B cell (primary cell): ENCODE data around the gene OFD1. TPM values are rescaled to one million over a fixed set of nuclear protein-coding genes. Genes with fewer than 3 reads are reported as not detected.

Experiments used
- ATAC-seq: fragments of 200-7000 bp; cut with Tn5 transposase; one replicate; pipeline ENCODE4 v1.10.0; 2021; ENCODE audit warnings: low read depth, mild to moderate bottlenecking, moderate number of reproducible peaks, moderate library complexity
- CTCF ChIA-PET: fragments of 350-600 bp; sonication (Branson Sonifier 250); formaldehyde crosslinking; loops from one replicate; lab custom pipeline; 2021; ENCODE audit warnings: antibody characterized with exemption, inconsistent platforms; lab: Charles Lee
- POLR2A ChIA-PET: fragments of 350-600 bp; sonication (Branson Sonifier 250); formaldehyde crosslinking; loops from one replicate; lab custom pipeline; 2021; ENCODE audit warnings: antibody characterized with exemption; lab: Charles Lee
- DNase-seq: peaks from one replicate; pipeline ENCODE4 v3.0.0; 2013
- H2AFZ ChIP-seq: 2 replicates; pipeline ENCODE4 v1.6.1; 2012; ENCODE audit warnings: mild to moderate bottlenecking, low read depth, low read length; ENCODE audit not compliant: insufficient read depth, poor library complexity, severe bottlenecking
- H3K27ac ChIP-seq, 2 donors: 1 replicate in 1 of 2; 2 replicates in 1 of 2; pipeline ENCODE4 v1.5.1; 2012 to 2013; ENCODE audit warnings: low read length in 2 of 2, mild to moderate bottlenecking in 2 of 2, moderate library complexity in 1 of 2
- H3K27me3 ChIP-seq, 4 experiments: fragments of 200-600 bp in 1 of 4; sonication (generic) in 1 of 4; replicated peaks in 1 of 4; 1 replicate in 2 of 4; 2 replicates in 2 of 4; pipeline versions ENCODE4 v1.6.1 to v1.7.0; 2013 to 2016; ENCODE audit warnings: low read length in 3 of 4, mild to moderate bottlenecking in 2 of 4, mixed read lengths in 1 of 4, moderate library complexity in 1 of 4; ENCODE audit not compliant: insufficient read depth in 4 of 4, control insufficient read depth in 3 of 4; ENCODE audit errors: control extremely low read depth in 1 of 4
- H3K36me3 ChIP-seq, 2 experiments: replicated peaks in 1 of 2; 1 replicate in 1 of 2; 2 replicates in 1 of 2; pipeline versions ENCODE4 v1.6.1 to v1.7.1; 2013; ENCODE audit warnings: low read length in 1 of 2; ENCODE audit not compliant: insufficient read depth in 2 of 2, control insufficient read depth in 1 of 2; ENCODE audit errors: control extremely low read depth in 1 of 2, extremely low read depth in 1 of 2
- H3K4me1 ChIP-seq, 2 donors: fragments of 200-600 bp in 1 of 2; sonication (generic) in 1 of 2; 1 replicate in 1 of 2; 2 replicates in 1 of 2; pipeline versions ENCODE4 v1.5.1 to v1.6.1; 2013 to 2017; ENCODE audit warnings: low read length in 2 of 2; ENCODE audit not compliant: control insufficient read depth in 2 of 2, insufficient read depth in 2 of 2
- H3K4me2 ChIP-seq: replicated peaks from 2 replicates; pipeline ENCODE3; 2012; ENCODE audit warnings: mild to moderate bottlenecking, low read depth, low read length; ENCODE audit not compliant: poor library complexity, severe bottlenecking
- H3K4me3 ChIP-seq, 5 experiments: fragments of 200-600 bp in 1 of 5; sonication (generic) in 1 of 5; 1 replicate in 3 of 5; 2 replicates in 2 of 5; pipeline versions ENCODE4 v1.5.1 to v1.7.0; 2011 to 2016; ENCODE audit warnings: low read length in 4 of 5, mild to moderate bottlenecking in 4 of 5, low read depth in 2 of 5, control low read depth in 1 of 5, moderate library complexity in 1 of 5; ENCODE audit not compliant: insufficient read depth in 1 of 5; ENCODE audit errors: control extremely low read depth in 1 of 5, extremely low read depth in 1 of 5
- H3K79me2 ChIP-seq: fragments of 200-600 bp; sonication (generic); one replicate; pipeline ENCODE4 v1.6.0; 2016; ENCODE audit warnings: low read length; ENCODE audit not compliant: control insufficient read depth, insufficient read depth
- H3K9ac ChIP-seq: fragments of 200-600 bp; sonication (generic); 2 replicates; pipeline ENCODE4 v1.6.1; 2017; ENCODE audit warnings: mild to moderate bottlenecking, low read length, moderate library complexity
- H3K9me3 ChIP-seq, 3 donors: one replicate each; pipeline versions ENCODE4 v1.6.1 to v1.7.1; 2013; ENCODE audit warnings: low read length in 2 of 3; ENCODE audit not compliant: control insufficient read depth in 2 of 3, insufficient read depth in 1 of 3; ENCODE audit errors: control extremely low read depth in 1 of 3
- H4K20me1 ChIP-seq: 2 replicates; pipeline ENCODE4 v1.6.0; 2012; ENCODE audit warnings: mild to moderate bottlenecking, low read length; ENCODE audit not compliant: insufficient read depth, control insufficient read depth, poor library complexity, severe bottlenecking
- H3K27ac Mint-ChIP-seq: one replicate; pipeline ENCODE4 v1.8.0; 2021; ENCODE audit warnings: mixed read lengths
- H3K27me3 Mint-ChIP-seq: one replicate; pipeline ENCODE4 v1.8.0; 2021; ENCODE audit warnings: mixed read lengths
- H3K4me1 Mint-ChIP-seq: one replicate; pipeline ENCODE4 v1.8.0; 2021; ENCODE audit warnings: mixed read lengths
- H3K4me3 Mint-ChIP-seq: one replicate; pipeline ENCODE4 v1.8.0; 2021; ENCODE audit warnings: mixed read lengths
- H3K9me3 Mint-ChIP-seq: one replicate; pipeline ENCODE4 v1.8.0; 2022; ENCODE audit warnings: mixed read lengths; ENCODE audit not compliant: insufficient read depth
- CTCF ChIP-seq: fragments of 200-600 bp; IDR thresholded peaks from one replicate; pipeline ENCODE4 v1.8.0; 2022; ENCODE audit warnings: antibody characterized with exemption, mild to moderate bottlenecking
- EZH2 ChIP-seq: IDR thresholded peaks from 2 replicates; pipeline ENCODE4 v1.6.1; 2012; ENCODE audit warnings: borderline replicate concordance, low read depth, mild to moderate bottlenecking, moderate library complexity, low read length; ENCODE audit not compliant: insufficient read depth, poor library complexity, severe bottlenecking
- WGBS: methylation state at CpG from one replicate; pipeline ENCODE4 v1.1.5; 2013; ENCODE audit warnings: missing lambda C conversion rate; ENCODE audit not compliant: insufficient coverage; 5-methylcytosine and 5-hydroxymethylcytosine counted together
- intact Hi-C: fragments of 100-400 bp; cut with micrococcal nuclease; formaldehyde crosslinking; loops from one replicate; pipeline ENCODE4 v1.10.0; 2022
- polyA plus RNA-seq: library from polyadenylated mRNA; depleted of rRNA; stranded (reverse); fragments of >200 nt; gene quantifications from 2 replicates; pipeline ENCODE4 v1.2.3, GENCODE V29; 2012
- total RNA-seq, 2 donors: library from RNA; stranded (reverse); fragments of 120-200 nt in 1 of 2; gene quantifications; 1 replicate in 1 of 2; 2 replicates in 1 of 2; pipeline versions ENCODE4 v1.2.3 to v1.2.4, GENCODE V29; 2013 to 2022

The OFD1 gene
- total and polyA plus RNA-seq, 2 donors (not counting 1 experiment from before 2014, with no cell fraction given): 40.6 to 84.9 TPM

GRCh38 chrX:13688384-13688957 is 46.1 kb upstream of the OFD1 start:
- intact Hi-C loops: loop anchor here (2.0 kb wide), 1 partner anchor 30 kb away; no protein-coding TSS in a partner anchor
- ATAC-seq (no peak), DNase-seq (no peak)
- TF ChIP-seq CTCF (no peak), EZH2 (no peak)
- H3K36me3 ChIP-seq: no peaks in the 10 kb centered on the region
- H3K9me3 ChIP-seq: no peaks in the 10 kb centered on the region
- Mint-ChIP-seq H3K4me3 (peak overlapping the region; percentile 93), H3K4me1 (peaks cover 47% of the 10 kb centered on the region), H3K27me3 (no peaks in the 10 kb centered on the region), H3K9me3 (no peaks in the 10 kb centered on the region), H3K27ac (peak overlapping the region; percentile 91)
- H3K9ac ChIP-seq: peak overlapping the region; percentile 90
- H3K4me1 ChIP-seq: peaks cover 34 to 37% of the 10 kb centered on the region in 2 donors
- POLR2A ChIA-PET: interaction anchor here (1.0 to 1.3 kb wide), 2 partner anchors 46 to 51 kb away, joined by 4 read pairs; partner anchors contain the start of genes OFD1 and TRAPPC2
- H3K79me2 ChIP-seq: peaks cover 52% of the 10 kb centered on the region
- no peaks in the 10 kb centered on the region for H3K27me3 ChIP-seq
- peak overlapping the region; percentile 46 to 89 (median 78) for H3K4me3 ChIP-seq
- H4K20me1 ChIP-seq: no peaks in the 10 kb centered on the region
- peak overlapping the region; percentile 70 to 85 for H3K27ac ChIP-seq
- H3K4me2 ChIP-seq: peak overlapping the region; percentile 81
- WGBS: 0% methylated on average over 5 of the region's 13 CpGs
- peak overlapping the region; percentile 95 for H2AFZ ChIP-seq
- CTCF ChIA-PET: interaction anchor here (1.0 to 1.7 kb wide), 5 partner anchors 10 to 46 kb away, joined by 3 to 7 read pairs (median 4); partner anchors contain the start of genes OFD1 and TRAPPC2
